Tibial nerve (tissue), 4 donors: ENCODE data around the gene CUX1.

Source experiments
- CTCF ChIP-seq, 5 experiments: fragments of 200-600 bp in 3 of 5; fragments of 450-650 bp in 2 of 5; sonication (generic) in 3 of 5; IDR thresholded peaks; one replicate each; pipeline ENCODE4 v1.5.1; 2016 to 2019; ENCODE audit warnings: antibody characterized with exemption in 5 of 5, mild to moderate bottlenecking in 3 of 5, moderate library complexity in 2 of 5
- EP300 ChIP-seq, 2 donors: sonication (generic); formaldehyde crosslinking; IDR thresholded peaks; one replicate each; pipeline ENCODE4 v1.6.1; 2017; ENCODE audit warnings: antibody characterized with exemption in 2 of 2, mild to moderate bottlenecking in 1 of 2
- POLR2A ChIP-seq, 2 donors: fragments of 450-650 bp; IDR thresholded peaks; one replicate each; pipeline ENCODE4 v1.6.1; 2017; ENCODE audit warnings: antibody characterized with exemption in 2 of 2, mild to moderate bottlenecking in 2 of 2, moderate library complexity in 2 of 2

- no peak for TF ChIP-seq CTCF (IDR thresholded peaks at IDR 0.05)
- TF ChIP-seq POLR2A (IDR thresholded peaks at IDR 0.05), result no peak
- peak in 1 of 2 donors; percentile 36 for TF ChIP-seq EP300 (IDR thresholded peaks at IDR 0.05)
These were observed 227.7 kb downstream of the CUX1 start for GRCh38 chr7:102044984-102045673.
